Measurements from ENCODE around the gene TJP3. TPM values are rescaled to one million over a fixed set of nuclear protein-coding genes. Genes with fewer than 3 reads are reported as not detected.
A peak's percentile ranks its signal among the peaks of the same experiment; 100 is the strongest.

The TJP3 gene
- total RNA-seq, 1 experiment from 2014 or later: not detected

- TF ChIP-seq CTCF (conservative IDR thresholded peaks at IDR 0.05; ENCODE audit: low read depth, low read length) (no peak), EZH2 (IDR thresholded peaks at IDR 0.05; ENCODE audit: borderline replicate concordance, low read depth, low read length, poor library complexity, severe bottlenecking) (no peak)
- peak overlapping the region; percentile 100 for H3K4me3 ChIP-seq (ENCODE audit: low read depth, low read length, poor library complexity, severe bottlenecking)
- intact Hi-C loops (cut with micrococcal nuclease; ENCODE audit: unreplicated experiment): no loop called here
- H3K9me3 ChIP-seq (ENCODE audit: low read depth, low read length, poor library complexity, severe bottlenecking): no peaks in the 10 kb centered on the region
- CTCF ChIA-PET: interaction anchor here (0.6 kb wide), 3 partner anchors 43 to 227 kb away, joined by 3 to 13 read pairs (median 3); no protein-coding TSS in a partner anchor
- TSS peak; percentile 72 for BruUV-seq (replicated peaks)
- POLR2A ChIA-PET (ENCODE audit: low non-redundant PET): no interaction called here
- peaks cover 3% of the 10 kb centered on the region for H3K36me3 ChIP-seq (ENCODE audit: insufficient read depth, low read length, poor library complexity, severe bottlenecking)
- peaks cover 10% of the 10 kb centered on the region for H3K4me1 ChIP-seq (ENCODE audit: insufficient read depth, low read length, poor library complexity, severe bottlenecking)
- DNase-seq (ENCODE audit: low spot score): no peak
- H3K27me3 ChIP-seq (replicated peaks; ENCODE audit: insufficient read depth, low read depth, low read length, poor library complexity): no peaks in the 10 kb centered on the region
- H3K27ac ChIP-seq (ENCODE audit: low read depth, low read length, poor library complexity, severe bottlenecking): peak overlapping the region; percentile 95
These were observed 52.7 kb downstream of the TJP3 start for GRCh38 chr19:3760871-3761361.

- Histone ChIP-seq H3K4me1 (ENCODE audit: insufficient read depth, low read length, poor library complexity, severe bottlenecking) (peaks cover 10% of the 10 kb centered on the region), H3K9me3 (ENCODE audit: low read depth, low read length, poor library complexity, severe bottlenecking) (no peaks in the 10 kb centered on the region), H3K27ac (ENCODE audit: low read depth, low read length, poor library complexity, severe bottlenecking) (peak within 1 kb of the TSS; percentile 96), H3K4me3 (ENCODE audit: low read depth, low read length, poor library complexity, severe bottlenecking) (peak within 1 kb of the TSS; percentile 100), H3K27me3 (replicated peaks; ENCODE audit: insufficient read depth, low read depth, low read length, poor library complexity) (no peaks in the 10 kb centered on the region), H3K36me3 (ENCODE audit: insufficient read depth, low read length, poor library complexity, severe bottlenecking) (peaks cover 3% of the 10 kb centered on the region)
- POLR2A ChIA-PET (ENCODE audit: low non-redundant PET): no interaction called here
- CTCF ChIA-PET: interaction anchor here (0.6 kb wide), 1 partner anchor 43 kb away, joined by 3 read pairs; no protein-coding TSS in a partner anchor
- TF ChIP-seq EZH2 (IDR thresholded peaks at IDR 0.05; ENCODE audit: borderline replicate concordance, low read depth, low read length, poor library complexity, severe bottlenecking) (no peak), CTCF (conservative IDR thresholded peaks at IDR 0.05; ENCODE audit: low read depth, low read length) (peak; percentile 88)
- intact Hi-C loops (cut with micrococcal nuclease; ENCODE audit: unreplicated experiment): no loop called here
- DNase-seq (ENCODE audit: low spot score): peak; percentile 95
- no TSS peak for BruUV-seq (replicated peaks)
These were observed 53.4 kb downstream of the TJP3 start, which contains the start of gene APBA3 for GRCh38 chr19:3761382-3762129. APBA3 (minus strand) TSS chr19:3761692; CDS start chr19:3760264, 1,428 bp downstream.

GRCh38 chr19:3762130-3762473, 53.9 kb downstream of the TJP3 start:
- TF ChIP-seq EZH2 (IDR thresholded peaks at IDR 0.05; ENCODE audit: borderline replicate concordance, low read depth, low read length, poor library complexity, severe bottlenecking) (no peak), CTCF (conservative IDR thresholded peaks at IDR 0.05; ENCODE audit: low read depth, low read length) (no peak)
- no peak for DNase-seq (ENCODE audit: low spot score)
- Histone ChIP-seq H3K27me3 (replicated peaks; ENCODE audit: insufficient read depth, low read depth, low read length, poor library complexity) (no peaks in the 10 kb centered on the region), H3K4me1 (ENCODE audit: insufficient read depth, low read length, poor library complexity, severe bottlenecking) (peaks cover 10% of the 10 kb centered on the region), H3K27ac (ENCODE audit: low read depth, low read length, poor library complexity, severe bottlenecking) (peak overlapping the region; percentile 96), H3K36me3 (ENCODE audit: insufficient read depth, low read length, poor library complexity, severe bottlenecking) (peaks cover 3% of the 10 kb centered on the region), H3K4me3 (ENCODE audit: low read depth, low read length, poor library complexity, severe bottlenecking) (peak overlapping the region; percentile 100), H3K9me3 (ENCODE audit: low read depth, low read length, poor library complexity, severe bottlenecking) (no peaks in the 10 kb centered on the region)
- no TSS peak for BruUV-seq (replicated peaks)
- intact Hi-C loops (cut with micrococcal nuclease; ENCODE audit: unreplicated experiment): no loop called here
- CTCF ChIA-PET: interaction anchor here (1.4 kb wide), 1 partner anchor 226 kb away, joined by 5 read pairs; no protein-coding TSS in a partner anchor
- POLR2A ChIA-PET (ENCODE audit: low non-redundant PET): interaction anchor here (0.6 kb wide), 1 partner anchor 15 kb away, joined by 3 read pairs; no protein-coding TSS in a partner anchor
